Pons (tissue), 1 donor: ENCODE data around the gene TUT1.
"Not testable (repeated sequence)": the region's sequence is repeated elsewhere in the genome, so short reads cannot be mapped to it uniquely, and the experiment has no call there.

Experiments
- DNase-seq: peaks from one replicate; pipeline ENCODE4 v3.0.0-alpha.2; 2016; ENCODE audit warnings: low spot score

TUT1 gene

DNA sequence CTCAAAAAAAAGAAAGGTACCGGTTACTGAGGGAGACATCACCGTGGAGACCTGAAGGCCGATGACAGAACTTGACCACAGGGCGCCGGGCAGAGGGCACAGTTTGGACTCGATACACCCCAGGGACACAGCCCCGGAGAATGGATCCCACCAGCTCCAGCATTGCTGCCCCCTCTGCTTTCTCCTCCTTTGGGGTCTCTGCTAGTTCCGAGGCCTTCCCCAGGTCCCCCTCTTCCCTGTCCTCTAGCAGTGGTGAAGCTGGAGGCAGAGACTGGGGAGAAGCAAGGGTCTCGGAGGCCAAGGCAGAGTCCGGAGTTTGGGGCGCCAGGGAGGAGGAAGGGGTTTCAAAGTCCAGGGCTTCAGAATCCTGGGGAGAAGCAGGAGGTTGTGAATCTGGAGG lies 12.8 kb downstream of the TUT1 start:
- DNase-seq, result no peak

DNA sequence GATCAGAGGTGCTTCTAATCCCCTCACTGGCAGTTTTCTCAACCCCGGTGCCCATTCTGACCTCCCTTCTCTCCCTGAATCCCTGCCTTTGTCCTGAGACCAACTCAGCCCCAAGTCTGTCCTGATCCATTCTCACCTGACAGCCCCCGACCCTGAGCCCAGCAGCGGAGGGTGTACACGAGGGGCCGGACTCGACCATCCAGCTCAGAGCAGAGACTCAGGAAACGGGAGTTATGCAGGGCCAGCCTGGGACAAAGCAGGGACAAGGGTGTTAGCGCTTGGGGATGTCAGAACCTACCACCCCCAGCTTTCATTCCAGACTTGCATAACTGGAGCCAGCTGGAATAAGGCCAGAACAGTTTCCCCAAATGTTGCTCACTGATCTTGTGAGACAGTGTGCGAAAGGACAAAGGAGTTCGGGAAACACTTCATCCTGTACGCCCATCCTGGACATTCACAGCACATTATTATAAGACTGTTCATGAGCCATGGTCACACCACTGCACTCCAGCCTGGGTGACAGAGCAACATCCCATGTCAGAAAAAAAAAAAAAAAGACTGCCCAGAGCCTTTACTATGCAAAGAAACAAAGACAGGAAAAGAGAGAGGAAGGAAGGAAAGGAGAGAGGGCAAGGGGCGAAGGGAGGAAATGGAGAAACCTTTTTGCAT lies 14.1 kb downstream of the TUT1 start:
- no peak for DNase-seq

DNA sequence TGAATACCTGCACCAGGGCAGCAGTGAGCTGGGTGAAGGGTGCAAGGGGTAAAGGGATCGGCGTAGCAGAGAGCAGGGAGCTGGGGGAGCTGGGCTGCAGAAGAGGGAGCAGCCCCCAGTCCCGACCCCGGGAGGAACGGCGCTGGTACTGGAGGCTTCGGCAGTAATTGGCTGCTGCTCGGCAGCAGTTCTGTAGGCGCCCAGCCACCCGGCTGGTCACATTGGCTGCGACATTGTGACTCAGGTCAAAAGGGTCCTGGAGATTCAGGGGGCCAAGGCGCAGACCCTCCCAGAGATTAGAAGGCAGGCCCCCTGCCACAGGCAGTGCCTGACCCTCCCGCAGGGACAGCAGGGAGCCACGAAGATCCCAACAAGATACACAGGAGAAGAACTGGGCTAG lies 15.5 kb downstream of the TUT1 start:
- DNase-seq, result no peak

DNA sequence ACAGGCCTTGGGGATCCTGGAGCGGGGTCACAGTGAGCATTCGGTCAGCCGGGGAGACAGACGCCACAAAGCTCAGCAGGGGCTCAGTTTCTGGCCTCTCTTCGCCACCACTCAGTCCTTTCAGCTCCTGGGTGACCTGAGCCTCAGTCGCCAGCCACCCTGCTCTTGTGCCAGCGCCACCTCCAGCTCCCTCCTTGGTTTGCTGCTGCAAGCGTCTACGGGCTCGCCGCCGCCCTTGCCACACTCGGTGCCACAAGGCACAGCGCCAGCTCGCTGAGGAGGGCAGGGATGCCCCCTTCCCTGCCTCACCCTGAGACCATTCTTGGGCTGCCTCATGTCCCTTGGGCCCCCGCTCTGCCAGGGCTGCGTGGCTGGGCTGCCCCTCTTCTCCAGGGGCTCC lies 16.2 kb downstream of the TUT1 start:
- no peak for DNase-seq

DNA sequence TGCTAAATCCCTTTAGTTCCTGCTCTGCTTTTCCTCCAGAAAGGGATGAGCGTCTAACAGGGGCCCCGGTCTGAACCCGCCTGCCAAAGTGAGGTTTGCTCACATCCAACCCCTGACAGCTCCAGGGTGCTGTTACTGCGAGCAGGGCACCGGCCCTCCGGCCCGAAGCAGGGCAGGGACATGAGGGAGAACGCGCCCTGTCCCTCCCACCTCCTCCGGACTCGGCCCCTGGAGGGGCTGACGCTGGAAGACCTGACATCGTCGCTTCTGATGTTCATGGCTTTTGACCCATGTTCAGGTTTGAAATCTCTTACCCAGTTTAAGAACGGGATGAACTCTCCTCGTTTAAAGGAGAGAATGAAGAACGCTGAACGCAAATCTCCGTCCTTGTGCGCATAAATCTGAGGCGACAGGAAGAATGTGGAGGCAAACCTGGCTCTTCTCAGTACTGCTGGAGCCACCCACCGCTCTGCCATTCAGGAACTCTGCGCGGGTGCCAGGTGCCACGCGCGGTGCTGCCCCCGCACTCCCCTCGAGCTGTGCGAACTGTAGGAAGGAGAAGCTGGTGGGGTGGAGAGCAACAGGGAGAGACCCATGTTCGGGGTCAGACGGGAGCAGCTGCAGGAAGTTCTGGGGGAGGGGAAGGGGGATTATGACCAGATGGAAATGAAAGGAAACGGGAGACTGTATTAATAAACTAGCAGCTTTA lies 16.8 kb downstream of the TUT1 start:
- DNase-seq, result peak; percentile 38

DNA sequence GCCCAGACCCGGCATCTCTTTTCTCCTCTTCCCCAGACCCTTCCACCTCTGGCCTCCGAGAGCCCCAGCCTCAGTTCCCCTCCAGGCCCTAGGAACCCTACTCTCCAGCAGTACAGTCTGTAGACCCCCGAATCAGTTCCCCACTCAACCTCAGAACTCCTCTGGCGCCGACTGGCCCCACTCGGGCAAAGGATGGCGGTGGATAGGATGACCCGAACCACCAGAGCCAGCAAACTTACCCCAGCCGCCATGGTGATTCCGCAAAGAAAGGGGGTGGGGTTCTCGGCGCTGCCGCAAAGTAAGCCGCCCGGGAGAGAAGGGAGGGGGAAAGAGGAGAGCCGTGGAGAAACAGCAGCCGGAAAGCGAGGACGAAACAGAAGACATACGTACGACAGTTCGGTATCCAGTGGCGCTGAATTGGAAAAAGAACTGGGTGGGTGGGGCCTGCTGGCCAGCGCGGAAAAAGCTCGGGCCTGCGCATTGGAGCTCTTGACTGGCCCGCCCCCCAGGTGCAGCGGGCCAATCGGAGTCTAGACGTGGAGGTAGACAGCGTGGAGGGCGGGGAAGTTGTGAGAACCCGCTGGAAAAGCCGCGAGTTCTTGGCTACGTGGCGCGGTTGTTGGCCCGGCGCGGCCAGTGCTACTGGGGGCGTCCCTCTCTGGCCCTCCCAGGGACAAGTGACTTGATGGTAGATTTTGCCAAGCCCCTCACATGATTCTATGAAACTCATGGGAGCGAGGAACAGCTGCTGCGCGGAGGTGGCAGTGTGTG lies 17.5 kb downstream of the TUT1 start, which contains the start of gene EEF1G:
Gene EEF1G (minus strand): TSS at position 300 of the 771 bp plus-strand sequence. CDS start 49 bp downstream, at position 251.
- peak; percentile 100 for DNase-seq

DNA sequence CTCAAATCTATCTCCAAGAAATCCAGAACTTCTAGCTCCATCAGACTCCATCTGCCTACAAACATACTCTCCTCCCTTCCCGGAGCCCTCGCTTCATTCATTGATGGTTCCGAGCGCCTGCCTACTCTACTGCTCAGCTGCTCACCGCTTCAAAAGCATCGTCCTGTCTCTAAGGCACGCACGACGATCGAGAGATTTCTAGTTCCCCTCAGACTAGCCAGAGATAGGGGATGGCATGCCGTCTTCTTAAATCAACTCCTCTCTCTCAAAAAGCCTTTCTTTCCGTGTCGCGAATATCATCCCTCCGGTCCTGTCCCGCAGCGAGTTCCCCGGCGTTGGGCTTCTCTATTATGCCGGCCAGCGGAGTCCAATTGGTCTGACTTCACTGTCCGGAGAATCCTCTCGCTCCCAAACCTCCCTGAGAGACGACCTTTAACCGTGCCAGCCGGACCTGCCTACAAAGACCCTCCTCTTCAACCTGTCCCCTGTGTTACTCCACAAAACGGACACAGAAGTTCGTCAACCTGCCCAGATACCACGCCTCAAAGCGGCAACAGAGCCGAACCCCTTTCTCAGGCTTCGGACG lies 18.2 kb downstream of the TUT1 start:
- DNase-seq, result peak; percentile 26

DNA sequence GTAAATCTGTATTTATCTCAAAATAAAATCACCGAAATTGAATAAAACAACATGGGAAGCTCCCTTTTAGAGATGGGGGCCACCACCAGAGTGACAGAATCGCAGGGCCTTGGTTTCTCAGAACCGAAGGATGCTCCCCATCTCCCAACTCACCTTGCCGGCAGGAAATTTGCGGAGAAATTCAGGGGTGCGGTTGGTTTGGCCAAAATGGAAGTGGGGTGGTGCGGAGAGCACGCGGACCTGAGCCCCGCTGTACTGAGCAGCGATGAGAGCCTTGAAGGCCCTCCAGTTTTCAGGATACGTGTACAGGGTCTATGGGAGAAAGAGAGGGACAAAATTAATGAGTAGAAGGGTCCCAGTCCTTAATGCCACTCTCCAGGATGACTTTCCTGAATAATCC lies 18.9 kb downstream of the TUT1 start:
- DNase-seq, result no peak

DNA sequence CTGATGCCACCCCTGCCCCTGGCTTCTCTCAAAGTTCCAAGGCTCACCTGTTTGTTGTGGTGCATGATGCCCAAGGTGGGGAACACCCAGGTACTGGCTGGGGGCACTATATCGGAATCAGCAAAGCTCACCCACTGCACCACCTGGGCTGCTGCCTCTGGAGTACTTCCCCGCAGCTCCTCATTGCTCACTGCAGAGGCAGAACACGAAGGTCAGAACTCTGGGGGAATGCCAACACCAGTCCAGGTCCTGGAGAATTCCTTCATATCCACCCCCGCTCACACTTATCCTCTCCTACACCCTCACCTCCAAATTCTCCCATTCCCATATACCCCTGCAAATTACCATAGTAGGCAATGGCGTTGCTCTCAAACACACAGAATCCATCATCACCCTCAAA lies 19.8 kb downstream of the TUT1 start:
- not testable (repeated sequence) for DNase-seq

DNA sequence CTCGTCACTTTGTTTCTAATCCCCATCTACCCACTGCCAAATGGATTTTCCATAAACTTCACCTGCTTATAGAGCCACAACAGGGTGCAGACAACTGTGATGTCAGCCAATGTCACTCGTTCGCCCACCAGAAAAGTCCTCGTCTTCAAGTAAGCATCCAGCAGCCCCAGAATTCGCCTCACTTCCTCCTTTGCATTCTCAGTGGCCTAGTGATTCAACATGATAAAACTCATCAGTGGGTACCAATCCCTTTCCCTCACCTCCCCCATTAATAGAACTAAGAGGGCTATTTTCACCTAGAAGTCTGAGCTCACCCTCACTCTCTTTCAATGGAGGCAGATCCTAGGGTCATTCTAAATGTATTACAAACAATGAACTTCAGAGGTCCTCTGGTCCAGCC lies 20.4 kb downstream of the TUT1 start:
- not testable (repeated sequence) for DNase-seq

DNA sequence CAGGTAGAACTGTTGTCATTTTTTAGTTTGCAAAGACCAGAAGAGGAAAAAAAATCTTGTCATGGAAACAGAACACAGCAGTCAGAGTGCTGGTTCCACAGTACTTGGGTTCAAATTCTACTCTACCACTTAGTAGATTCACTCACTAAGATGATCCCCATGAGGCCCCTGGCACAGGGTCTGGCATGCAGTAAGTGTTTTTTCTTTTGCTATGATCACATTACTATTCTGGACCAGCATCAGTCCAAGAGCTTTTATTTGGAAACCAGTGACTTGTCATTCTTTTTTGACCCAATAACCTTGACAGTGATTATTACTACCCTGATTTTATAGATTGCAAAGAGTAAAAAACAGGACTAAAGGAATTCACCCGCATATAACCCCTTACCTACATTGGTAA lies 21.7 kb downstream of the TUT1 start:
- DNase-seq, result no peak

DNA sequence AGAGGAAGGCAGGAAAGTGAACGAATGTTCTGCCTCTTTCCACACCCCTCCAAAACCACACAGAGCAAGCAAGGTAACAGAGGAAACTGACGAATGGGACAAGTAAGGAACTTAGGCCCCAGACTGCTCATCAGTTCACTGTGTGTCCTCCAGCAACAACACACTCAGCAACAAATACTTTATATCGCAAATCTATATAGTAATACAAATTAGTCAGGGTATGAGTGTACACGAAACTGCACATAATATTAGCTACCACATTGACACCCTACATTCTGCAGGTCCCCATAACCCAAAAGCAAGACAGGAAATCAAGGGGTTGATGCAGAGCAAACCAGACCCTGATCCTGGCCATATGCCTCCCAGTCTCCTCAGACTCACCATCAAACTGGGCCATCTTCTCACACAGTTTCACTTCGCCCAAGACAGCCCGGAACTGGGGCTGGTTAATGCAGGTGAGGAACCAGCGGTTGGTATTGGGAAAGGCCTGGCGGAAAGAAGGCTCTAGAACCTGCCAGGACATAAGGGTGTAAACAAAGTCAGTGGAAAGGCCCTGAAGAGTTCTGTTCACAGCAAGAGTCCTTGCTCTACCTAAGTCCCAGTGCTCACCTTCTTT lies 24.2 kb downstream of the TUT1 start:
- DNase-seq, result no peak

DNA sequence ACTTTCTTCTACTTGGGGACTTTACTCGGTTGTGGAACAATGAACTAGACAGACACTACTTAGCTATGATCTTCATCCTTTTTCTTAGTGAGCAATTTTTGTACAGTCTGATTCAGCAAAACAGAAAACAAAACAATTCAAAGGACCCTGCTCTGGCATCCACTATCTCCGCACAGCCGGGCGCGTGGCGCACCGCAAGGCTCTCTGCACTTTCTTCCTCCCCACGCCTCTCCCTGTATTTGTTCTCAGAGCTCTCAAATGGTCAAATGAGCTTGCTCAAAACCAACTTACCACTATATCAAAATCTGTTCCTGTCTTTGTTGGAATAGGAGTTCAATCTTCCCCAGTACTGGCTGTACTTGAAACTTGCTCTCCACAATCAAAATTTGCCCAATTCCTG lies 25.1 kb downstream of the TUT1 start:
- DNase-seq, result no peak

DNA sequence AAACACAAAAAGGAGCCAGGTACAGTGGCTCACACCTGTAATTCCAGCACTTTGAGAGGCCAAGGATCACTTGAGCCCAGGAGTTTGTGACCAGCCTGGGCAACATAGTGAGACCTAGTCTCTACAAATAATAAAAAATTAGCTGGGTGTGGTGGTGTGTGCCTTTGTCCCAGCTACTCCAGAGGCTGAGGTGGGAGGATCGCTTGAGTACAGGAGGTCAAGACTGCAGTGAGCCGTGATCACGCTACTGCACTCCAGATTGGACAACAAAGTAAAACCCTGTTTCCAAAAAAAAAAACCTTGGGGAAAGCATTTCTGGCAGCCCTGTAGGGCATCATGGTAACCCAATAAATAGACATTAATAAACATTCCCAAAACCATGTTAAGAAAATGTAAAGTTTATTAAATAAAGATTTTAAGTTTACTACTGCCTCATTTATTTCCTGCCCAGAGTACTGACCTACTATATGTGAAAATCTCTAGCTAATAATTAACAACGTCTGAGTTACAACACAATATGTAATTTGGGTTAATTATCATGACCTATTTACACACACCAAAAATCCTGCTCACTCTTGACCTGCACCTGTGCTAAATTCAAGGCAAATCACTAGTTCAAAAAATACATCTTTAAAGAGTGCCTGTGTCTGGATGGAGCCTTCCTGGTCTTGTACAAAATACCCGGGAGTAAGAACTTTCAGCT lies 26.1 kb downstream of the TUT1 start:
- DNase-seq, result no peak

DNA sequence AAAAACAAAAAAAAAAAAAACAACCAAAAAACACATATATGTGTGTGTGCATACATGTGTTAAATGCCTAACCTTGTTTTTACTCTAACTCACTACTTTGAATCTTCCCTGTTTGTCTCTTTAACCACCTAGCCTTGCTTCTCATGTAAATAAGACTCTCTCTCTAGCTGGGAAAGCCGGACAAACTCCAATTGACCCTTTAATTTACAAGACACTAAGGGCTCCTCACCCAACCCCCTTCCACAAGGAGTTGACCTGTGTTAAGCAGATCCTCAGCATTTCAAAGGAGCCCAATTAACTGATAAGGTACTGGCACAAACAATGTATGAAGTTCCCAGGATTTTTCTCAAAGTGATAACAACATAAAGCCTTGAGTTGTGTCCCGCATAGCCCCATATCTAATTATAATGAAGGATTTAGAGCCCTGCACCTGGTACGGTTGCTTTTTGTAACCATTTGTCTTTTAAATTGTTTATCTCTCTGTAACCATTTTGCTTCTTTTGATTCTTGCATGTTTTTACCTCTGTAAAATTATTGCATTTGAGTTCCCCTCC lies 29.6 kb downstream of the TUT1 start:
- not testable (repeated sequence) for DNase-seq

DNA sequence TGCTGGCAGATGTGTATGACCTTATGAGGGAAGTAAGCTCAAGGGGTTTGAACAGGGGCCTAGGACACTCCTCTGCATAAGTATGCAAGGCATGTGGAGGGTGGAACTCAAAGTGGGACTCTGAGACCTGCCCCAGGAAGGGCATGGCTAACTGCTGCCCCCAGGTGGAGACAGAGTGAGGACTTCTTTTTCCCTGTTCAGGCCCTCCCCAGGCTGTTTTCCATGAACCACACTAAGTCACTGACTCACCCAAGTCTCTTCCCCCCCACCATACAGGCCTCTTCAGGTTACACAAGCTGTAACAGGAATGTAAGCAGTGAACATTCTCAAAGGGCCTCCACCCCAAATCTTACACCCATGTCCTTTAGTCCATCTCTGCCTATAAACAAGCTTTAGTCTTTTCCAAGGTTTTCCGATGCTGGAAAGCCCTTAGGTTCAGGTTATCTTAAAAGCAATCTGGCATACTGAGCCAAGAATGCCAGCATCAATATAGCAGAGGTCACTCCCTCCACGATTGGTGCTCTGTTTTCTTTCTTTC lies 30.7 kb downstream of the TUT1 start:
- DNase-seq, result no peak

DNA sequence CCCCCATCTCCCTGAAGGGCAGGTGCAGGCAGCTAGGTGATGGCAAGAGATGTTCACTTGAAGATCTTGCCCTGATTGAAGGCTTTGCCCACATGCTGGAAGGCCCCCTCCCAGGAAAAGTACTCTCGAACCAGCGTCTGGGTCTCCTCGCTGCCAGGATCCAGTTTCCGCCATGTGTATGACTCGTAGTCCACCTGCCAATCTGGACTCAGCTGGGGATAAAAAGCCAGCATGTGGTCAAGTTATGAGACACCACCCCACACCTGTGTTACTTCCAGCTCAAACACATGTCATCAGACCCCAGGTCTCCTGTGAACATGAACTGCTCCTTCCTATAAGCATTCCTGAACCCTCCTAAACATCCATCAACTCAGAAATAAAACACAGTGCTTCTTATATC lies 31.7 kb downstream of the TUT1 start:
- DNase-seq, result not testable (repeated sequence)

DNA sequence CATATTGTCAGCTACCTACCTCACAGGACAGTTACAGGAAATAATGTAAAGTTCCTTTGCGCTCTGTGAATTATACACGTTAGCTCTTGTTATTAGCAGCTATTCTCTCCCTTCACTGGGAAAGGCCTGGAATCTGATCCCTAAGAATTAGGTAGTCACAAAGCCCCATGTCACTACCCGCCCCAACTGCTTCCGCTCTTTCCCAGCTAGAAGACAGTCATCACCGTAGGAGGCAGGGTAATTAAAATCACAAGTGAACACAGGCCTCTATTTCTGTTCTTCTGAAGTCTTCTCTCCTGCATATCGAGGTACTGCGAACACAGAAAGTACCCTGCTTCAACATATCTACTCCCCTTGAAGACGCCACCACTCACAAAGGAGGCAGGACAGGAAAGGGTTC lies 32.1 kb downstream of the TUT1 start:
- DNase-seq, result no peak

DNA sequence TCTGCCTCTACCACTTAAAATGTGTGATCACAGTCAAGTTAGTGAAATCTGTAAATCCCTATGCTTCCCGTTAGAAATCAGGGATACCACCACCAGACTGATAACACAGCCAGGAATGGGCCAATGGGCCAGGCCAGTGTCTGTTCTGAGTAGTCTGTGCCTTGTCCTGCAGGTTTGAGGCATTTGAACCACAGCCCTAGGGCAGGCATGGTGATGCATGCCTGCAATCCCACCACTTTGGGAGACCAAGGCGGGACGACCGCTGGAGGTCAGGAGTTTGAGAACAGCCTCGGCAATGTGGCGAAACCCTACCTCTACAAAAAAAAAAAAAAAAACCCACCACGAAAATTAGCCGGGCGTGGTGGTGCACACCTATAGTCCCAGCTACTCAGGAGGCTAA lies 32.7 kb downstream of the TUT1 start:
- DNase-seq, result no peak

DNA sequence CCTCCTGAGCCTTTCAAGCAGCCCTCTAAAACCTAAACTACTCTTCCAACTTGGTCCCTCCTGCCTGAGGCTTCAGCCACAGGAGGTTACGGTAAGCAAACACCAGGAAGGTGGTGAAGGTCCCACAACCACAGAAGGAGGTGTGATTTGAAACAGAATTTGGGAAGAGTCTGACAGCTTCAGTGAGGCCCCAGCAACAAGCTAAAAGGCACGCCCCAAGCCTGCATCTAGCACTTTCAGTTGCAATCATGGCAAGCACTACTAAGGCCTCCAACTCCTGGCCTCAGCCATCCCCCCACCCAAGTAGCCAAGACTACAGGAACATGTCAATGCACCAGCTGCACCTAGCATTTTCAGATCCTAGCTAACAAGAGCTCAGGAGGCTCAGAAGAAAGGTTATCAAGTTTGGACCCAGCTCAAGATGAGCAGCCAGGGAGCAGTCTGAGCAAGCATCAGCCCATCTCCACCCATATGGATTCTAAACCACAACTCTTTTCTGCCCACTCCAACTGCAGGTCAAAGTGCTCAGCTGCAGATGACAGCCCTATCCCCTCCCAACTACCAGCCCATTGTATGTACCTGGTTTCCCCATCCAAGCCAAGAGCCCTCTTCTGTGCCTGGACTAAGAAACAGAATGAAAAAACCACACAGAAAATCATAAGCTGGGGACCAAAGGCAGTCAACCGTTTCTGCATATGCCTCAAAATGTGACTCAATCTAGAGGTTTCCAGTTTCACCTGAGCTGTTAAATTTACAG lies 34.3 kb downstream of the TUT1 start:
- DNase-seq, result no peak
